Measurements from ENCODE around the gene ACKR1. TPM values are rescaled to one million over a fixed set of nuclear protein-coding genes. Genes with fewer than 3 reads are reported as not detected.

Gene ACKR1
- polyA plus RNA-seq, 1 donor (not counting 4 experiments of a cell fraction or from before 2014, with no cell fraction given), result not detected

DNA sequence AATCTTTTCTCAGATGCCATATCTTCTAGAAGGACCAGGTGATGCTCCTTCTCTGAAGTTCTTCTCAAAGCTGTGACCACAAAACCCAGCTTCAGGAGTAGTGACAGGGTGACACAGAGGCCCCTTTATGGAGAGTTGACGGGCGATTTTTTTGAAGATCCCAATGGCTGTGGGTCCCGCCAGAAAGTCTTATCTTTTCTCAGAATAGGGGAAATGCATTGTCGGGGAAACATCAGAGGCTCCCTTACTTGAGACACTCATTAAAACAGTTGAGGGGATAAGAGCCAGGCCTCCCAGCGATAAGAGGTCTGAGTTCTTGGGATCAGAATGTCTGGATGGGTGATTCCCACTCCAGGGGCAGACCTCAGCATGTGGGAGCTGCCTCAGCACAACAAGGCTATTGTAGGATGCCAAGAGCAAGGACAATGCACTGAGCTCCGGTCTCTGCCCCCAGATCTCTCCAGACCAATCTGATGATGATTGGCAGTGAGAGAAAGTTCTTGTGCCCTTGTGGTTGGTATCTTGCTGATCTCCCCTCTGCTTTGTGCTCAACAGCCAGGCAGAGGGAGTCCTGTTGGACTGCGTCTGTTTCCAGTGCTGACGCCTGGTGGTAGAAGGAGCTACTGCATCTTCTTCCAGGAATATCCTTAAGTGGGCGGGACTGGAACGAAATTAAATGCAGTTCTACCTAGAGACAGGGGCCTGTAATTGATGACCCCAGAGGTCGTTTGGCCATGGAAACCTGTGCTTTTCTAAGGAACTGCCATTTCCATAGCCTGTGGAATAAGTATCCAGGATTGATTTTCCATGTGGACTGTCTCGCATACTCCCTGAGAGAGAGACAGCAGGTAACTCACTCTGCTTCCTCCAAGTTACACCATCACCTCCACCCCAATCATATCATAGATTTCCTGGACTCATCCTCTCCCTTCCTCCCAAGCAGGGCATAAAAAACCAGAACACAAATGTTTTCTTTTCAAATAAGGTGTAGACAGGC, 6.8 kb upstream of the ACKR1 start:
- H3K9me3 ChIP-seq (ENCODE audit: control insufficient read depth, low read depth, low read length), result no peaks in the 10 kb centered on the region
- no peak overlapping the region for H3K4me3 ChIP-seq (ENCODE audit: control insufficient read depth in 2 of 3, extremely low read depth in 1 of 3, insufficient read depth in 2 of 3, low read depth in 1 of 3, low read length in 3 of 3)
- TF ChIP-seq, protein P1, sequence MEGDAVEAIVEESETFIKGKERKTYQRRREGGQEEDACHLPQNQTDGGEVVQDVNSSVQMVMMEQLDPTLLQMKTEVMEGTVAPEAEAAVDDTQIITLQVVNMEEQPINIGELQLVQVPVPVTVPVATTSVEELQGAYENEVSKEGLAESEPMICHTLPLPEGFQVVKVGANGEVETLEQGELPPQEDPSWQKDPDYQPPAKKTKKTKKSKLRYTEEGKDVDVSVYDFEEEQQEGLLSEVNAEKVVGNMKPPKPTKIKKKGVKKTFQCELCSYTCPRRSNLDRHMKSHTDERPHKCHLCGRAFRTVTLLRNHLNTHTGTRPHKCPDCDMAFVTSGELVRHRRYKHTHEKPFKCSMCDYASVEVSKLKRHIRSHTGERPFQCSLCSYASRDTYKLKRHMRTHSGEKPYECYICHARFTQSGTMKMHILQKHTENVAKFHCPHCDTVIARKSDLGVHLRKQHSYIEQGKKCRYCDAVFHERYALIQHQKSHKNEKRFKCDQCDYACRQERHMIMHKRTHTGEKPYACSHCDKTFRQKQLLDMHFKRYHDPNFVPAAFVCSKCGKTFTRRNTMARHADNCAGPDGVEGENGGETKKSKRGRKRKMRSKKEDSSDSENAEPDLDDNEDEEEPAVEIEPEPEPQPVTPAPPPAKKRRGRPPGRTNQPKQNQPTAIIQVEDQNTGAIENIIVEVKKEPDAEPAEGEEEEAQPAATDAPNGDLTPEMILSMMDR (optimal IDR thresholded peaks at IDR 0.05 in 1 of 3, IDR thresholded peaks at IDR 0.05 in 1 of 3, conservative IDR thresholded peaks at IDR 0.05 in 1 of 3; ENCODE audit: extremely low read depth in 1 of 3, insufficient read depth in 2 of 3, low read length in 3 of 3), result peak; percentile 85 to 97 (median 88)
- TF ChIP-seq EZH2 (IDR thresholded peaks at IDR 0.05; ENCODE audit: low read length), result no peak
- H3K9me1 ChIP-seq (ENCODE audit: control insufficient read depth, extremely low read depth, insufficient read depth, low read length), result no peaks in the 10 kb centered on the region
- no peak overlapping the region for H3K9ac ChIP-seq (ENCODE audit: control insufficient read depth, extremely low read depth, insufficient read depth, low read length)
- dilution Hi-C loops (cut with MboI; ENCODE audit: extremely low pct_ligation_motif_present, low sequenced_read_pairs), result no loop called here
- DNase-seq (ENCODE audit: low read depth, low spot score), result peak; percentile 32
- peaks cover 22% of the 10 kb centered on the region for H3K27me3 ChIP-seq (ENCODE audit: control insufficient read depth, extremely low read depth, insufficient read depth, low read length)
- H3K79me2 ChIP-seq (ENCODE audit: control insufficient read depth, insufficient read depth, low read length), result no peaks in the 10 kb centered on the region
- no peaks in the 10 kb centered on the region for H4K20me1 ChIP-seq (ENCODE audit: control insufficient read depth, extremely low read depth, insufficient read depth, low read length)
- no peak overlapping the region for H2AFZ ChIP-seq (ENCODE audit: control insufficient read depth, low read length)
- H3K27ac ChIP-seq (ENCODE audit: control insufficient read depth, insufficient read depth, low read length), result no peak overlapping the region
- no peaks in the 10 kb centered on the region for H3K4me1 ChIP-seq (ENCODE audit: control insufficient read depth, extremely low read depth, insufficient read depth, low read length)
- FAIRE-seq, result peak; percentile 92
- no peak overlapping the region for H3K4me2 ChIP-seq (ENCODE audit: control insufficient read depth, extremely low read depth, insufficient read depth, low read depth, low read length)
- no peaks in the 10 kb centered on the region for H3K36me3 ChIP-seq (ENCODE audit: control insufficient read depth in 2 of 2, extremely low read depth in 1 of 2, insufficient read depth in 2 of 2, low read length in 2 of 2)

DNA sequence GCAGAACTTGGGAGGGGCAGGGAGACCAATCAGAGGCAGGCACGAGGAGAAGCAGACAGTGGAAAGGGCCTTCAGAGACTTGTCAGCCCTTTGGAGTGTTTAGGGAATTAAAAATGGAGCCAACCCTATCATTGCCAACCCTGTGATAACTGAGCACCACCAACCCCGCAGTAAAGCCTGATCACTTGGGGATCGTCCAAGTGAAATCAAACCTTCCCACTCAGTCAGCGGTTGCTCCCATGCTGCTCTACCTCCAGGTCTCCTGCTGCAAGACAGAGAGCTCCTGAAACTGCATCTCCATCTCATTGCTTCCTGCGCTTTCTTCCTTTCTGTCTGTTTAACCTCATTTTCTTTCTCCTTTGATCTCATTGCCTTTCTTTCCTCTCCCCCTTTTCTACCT, 4.8 kb upstream of the ACKR1 start:
- Histone ChIP-seq H3K4me3 (ENCODE audit: control insufficient read depth in 2 of 3, extremely low read depth in 1 of 3, insufficient read depth in 2 of 3, low read depth in 1 of 3, low read length in 3 of 3) (no peak overlapping the region), H4K20me1 (ENCODE audit: control insufficient read depth, extremely low read depth, insufficient read depth, low read length) (no peaks in the 10 kb centered on the region)
- FAIRE-seq, result no peak

More for the DNA sequence above, 4.8 kb upstream of the ACKR1 start:
- no peak overlapping the region for H3K9ac ChIP-seq (ENCODE audit: control insufficient read depth, extremely low read depth, insufficient read depth, low read length)
- DNase-seq (ENCODE audit: low read depth, low spot score), result no peak
- H3K9me3 ChIP-seq (ENCODE audit: control insufficient read depth, low read depth, low read length), result no peaks in the 10 kb centered on the region
- H2AFZ ChIP-seq (ENCODE audit: control insufficient read depth, low read length), result no peak overlapping the region
- H3K27me3 ChIP-seq (ENCODE audit: control insufficient read depth, extremely low read depth, insufficient read depth, low read length), result peaks cover 28% of the 10 kb centered on the region
- no peak overlapping the region for H3K27ac ChIP-seq (ENCODE audit: control insufficient read depth, insufficient read depth, low read length)
- H3K4me1 ChIP-seq (ENCODE audit: control insufficient read depth, extremely low read depth, insufficient read depth, low read length), result no peaks in the 10 kb centered on the region
- no peaks in the 10 kb centered on the region for H3K9me1 ChIP-seq (ENCODE audit: control insufficient read depth, extremely low read depth, insufficient read depth, low read length)
- H3K36me3 ChIP-seq (ENCODE audit: control insufficient read depth in 2 of 2, extremely low read depth in 1 of 2, insufficient read depth in 2 of 2, low read length in 2 of 2), result no peaks in the 10 kb centered on the region
- dilution Hi-C loops (cut with MboI; ENCODE audit: extremely low pct_ligation_motif_present, low sequenced_read_pairs), result no loop called here
- TF ChIP-seq EZH2 (IDR thresholded peaks at IDR 0.05; ENCODE audit: low read length), result no peak
- TF ChIP-seq, protein P1 (optimal IDR thresholded peaks at IDR 0.05 in 1 of 3, IDR thresholded peaks at IDR 0.05 in 1 of 3, conservative IDR thresholded peaks at IDR 0.05 in 1 of 3; ENCODE audit: extremely low read depth in 1 of 3, insufficient read depth in 2 of 3, low read length in 3 of 3), result no peak
- no peak overlapping the region for H3K4me2 ChIP-seq (ENCODE audit: control insufficient read depth, extremely low read depth, insufficient read depth, low read depth, low read length)
- no peaks in the 10 kb centered on the region for H3K79me2 ChIP-seq (ENCODE audit: control insufficient read depth, insufficient read depth, low read length)

Data from keratinocyte (primary cell).